ENCODE results near the gene DHX30. TPM values are rescaled to one million over a fixed set of nuclear protein-coding genes. Genes with fewer than 3 reads are reported as not detected.

The DHX30 gene
- total RNA-seq, 1 experiment from 2014 or later: 65.1 TPM

GRCh38 chr3:47846186-47846879, 43.4 kb downstream of the DHX30 start:
- no peaks in the 10 kb centered on the region for H3K27me3 ChIP-seq (ENCODE audit: control insufficient read depth, insufficient read depth, low read length)
- DNase-seq (ENCODE audit: low read depth, low spot score) (no peak), ATAC-seq (no peak)
- intact Hi-C loops (cut with micrococcal nuclease; ENCODE audit: unreplicated experiment) (no loop called here), in situ Hi-C loops (cut with HindIII; ENCODE audit: low pct_unique_long_range_greater_than_20kb, low sequenced_read_pairs) (no loop called here)
- BruUV-seq (replicated peaks): no TSS peak
- TF ChIP-seq SIN3A (IDR thresholded peaks at IDR 0.05; ENCODE audit: borderline replicate concordance, insufficient read depth, low read depth, low read length) (no peak), REST (IDR thresholded peaks at IDR 0.05; ENCODE audit: insufficient read depth in 1 of 2, low read depth in 2 of 2, low read length in 1 of 2) (no peak), TCF7L2 (IDR thresholded peaks at IDR 0.05; ENCODE audit: low read depth, low read length) (no peak), POLR2AphosphoS5 (IDR thresholded peaks at IDR 0.05; ENCODE audit: low read depth, low read length) (no peak), CTCF (IDR thresholded peaks at IDR 0.05) (no peak)
- no peaks in the 10 kb centered on the region for H3K4me1 ChIP-seq (ENCODE audit: control insufficient read depth, insufficient read depth, low read length)
- no peaks in the 10 kb centered on the region for H3K9me3 ChIP-seq (ENCODE audit: control insufficient read depth, insufficient read depth, low read depth, low read length)
- no peak overlapping the region for H3K27ac ChIP-seq (ENCODE audit: low read length)
- peaks cover 2% of the 10 kb centered on the region; the same call in 1 of the 2 replicates for H3K36me3 ChIP-seq (ENCODE audit: control insufficient read depth, insufficient read depth, low read length)
- ChIA-PET CTCF (no interaction called here), POLR2A (no interaction called here)
- H3K4me3 ChIP-seq (ENCODE audit: low read depth in 2 of 2, low read length in 2 of 2): no peak overlapping the region

- no peaks in the 10 kb centered on the region for H3K9me3 ChIP-seq (ENCODE audit: control insufficient read depth, insufficient read depth, low read depth, low read length)
- H3K27ac ChIP-seq (ENCODE audit: low read length): no peak overlapping the region
- POLR2A ChIA-PET: no interaction called here
- no peak for ATAC-seq
- H3K4me3 ChIP-seq (ENCODE audit: low read depth in 2 of 2, low read length in 2 of 2): no peak overlapping the region
- peaks cover 2% of the 10 kb centered on the region; the same call in 1 of the 2 replicates for H3K36me3 ChIP-seq (ENCODE audit: control insufficient read depth, insufficient read depth, low read length)
- H3K27me3 ChIP-seq (ENCODE audit: control insufficient read depth, insufficient read depth, low read length): no peaks in the 10 kb centered on the region
- TF ChIP-seq TCF7L2 (IDR thresholded peaks at IDR 0.05; ENCODE audit: low read depth, low read length) (no peak), CTCF (IDR thresholded peaks at IDR 0.05) (no peak), POLR2AphosphoS5 (IDR thresholded peaks at IDR 0.05; ENCODE audit: low read depth, low read length) (no peak; the same call in 1 of the 2 replicates), REST (IDR thresholded peaks at IDR 0.05; ENCODE audit: insufficient read depth in 1 of 2, low read depth in 2 of 2, low read length in 1 of 2) (no peak), SIN3A (IDR thresholded peaks at IDR 0.05; ENCODE audit: borderline replicate concordance, insufficient read depth, low read depth, low read length) (no peak)
- BruUV-seq (replicated peaks): no TSS peak
- in situ Hi-C loops (cut with HindIII; ENCODE audit: low pct_unique_long_range_greater_than_20kb, low sequenced_read_pairs) (no loop called here), intact Hi-C loops (cut with micrococcal nuclease; ENCODE audit: unreplicated experiment) (no loop called here)
- no peaks in the 10 kb centered on the region for H3K4me1 ChIP-seq (ENCODE audit: control insufficient read depth, insufficient read depth, low read length)
- DNase-seq (ENCODE audit: low read depth, low spot score): no peak
- CTCF ChIA-PET: no interaction called here
These were observed 43.9 kb downstream of the DHX30 start for GRCh38 chr3:47846880-47847248.
